HG02885 (cell line): ENCODE measurements around the gene MCM5.
"Not testable (repeated sequence)": the region's sequence is repeated elsewhere in the genome, so short reads cannot be mapped to it uniquely, and the experiment has no call there.

Experiments
- ATAC-seq: cut with Tn5 transposase; IDR thresholded peaks from one replicate; pipeline ENCODE4 v1.9.1; 2021; ENCODE audit warnings: mild to moderate bottlenecking; ENCODE audit not compliant: unreplicated experiment, poor library complexity

MCM5 gene

GRCh38 chr22:35464399-35464798 lies 64.5 kb downstream of the MCM5 start:
- ATAC-seq, result no peak

GRCh38 chr22:35465109-35465701 lies 65.3 kb downstream of the MCM5 start:
- no peak for ATAC-seq

- no peak for ATAC-seq
These were observed 67.9 kb downstream of the MCM5 start for GRCh38 chr22:35467681-35468434.

- ATAC-seq, result no peak
These were observed 71.0 kb downstream of the MCM5 start for GRCh38 chr22:35470903-35471321.

GRCh38 chr22:35471566-35471965 lies 71.6 kb downstream of the MCM5 start:
- ATAC-seq, result not testable (repeated sequence)

- no peak for ATAC-seq
These were observed 72.5 kb downstream of the MCM5 start for GRCh38 chr22:35472488-35472887.

- ATAC-seq, result no peak
These were observed 74.0 kb downstream of the MCM5 start for GRCh38 chr22:35473971-35474370.
